Neural progenitor cell (in vitro differentiated cells): ENCODE results near the gene HBZ. TPM values are rescaled to one million over a fixed set of nuclear protein-coding genes. Genes with fewer than 3 reads are reported as not detected.
"Not testable (repeated sequence)": the region's sequence is repeated elsewhere in the genome, so short reads cannot be mapped to it uniquely, and the experiment has no call there.

ENCODE experiments used
- DNase-seq: peaks from one replicate; pipeline ENCODE4 v3.0.0-alpha.2; 2016; ENCODE audit warnings: low spot score
- H2AFZ ChIP-seq: fragments of 200-600 bp; sonication (generic); replicated peaks from 2 replicates; pipeline ENCODE4 v1.6.1; 2016; ENCODE audit warnings: antibody characterized with exemption
- H3F3A ChIP-seq: fragments of 200-600 bp; sonication (generic); 2 replicates; pipeline ENCODE4 v1.6.1; 2016; ENCODE audit warnings: antibody characterized with exemption, low read depth
- H3K27ac ChIP-seq: fragments of 200-600 bp; sonication (generic); 2 replicates; pipeline ENCODE4 v1.5.1; 2016; ENCODE audit warnings: mild to moderate bottlenecking
- H3K27me3 ChIP-seq: fragments of 200-600 bp; sonication (generic); 2 replicates; pipeline ENCODE4 v1.6.1; 2016; ENCODE audit warnings: mild to moderate bottlenecking, moderate library complexity
- H3K36me3 ChIP-seq: fragments of 200-600 bp; sonication (generic); 2 replicates; pipeline ENCODE4 v1.5.1; 2016
- H3K4me1 ChIP-seq: fragments of 200-600 bp; sonication (generic); 2 replicates; pipeline ENCODE4 v1.6.1; 2016; ENCODE audit warnings: mixed run types
- H3K4me2 ChIP-seq: fragments of 200-600 bp; sonication (generic); 2 replicates; pipeline ENCODE4 v1.6.1; 2016
- H3K4me3 ChIP-seq: fragments of 200-600 bp; sonication (generic); 2 replicates; pipeline ENCODE4 v1.5.1; 2016
- H3K79me2 ChIP-seq: fragments of 200-600 bp; sonication (generic); 2 replicates; pipeline ENCODE4 v1.6.1; 2016; ENCODE audit warnings: low read depth
- H3K9ac ChIP-seq: fragments of 200-600 bp; sonication (generic); 2 replicates; pipeline ENCODE4 v1.6.1; 2016
- H3K9me3 ChIP-seq: fragments of 200-600 bp; sonication (generic); 2 replicates; pipeline ENCODE4 v1.5.1; 2016; ENCODE audit warnings: low read depth
- H4K20me1 ChIP-seq: fragments of 200-600 bp; sonication (generic); 2 replicates; pipeline ENCODE4 v1.6.1; 2016; ENCODE audit warnings: low read depth
- H3K27ac Mint-ChIP-seq: 3 replicates; pipeline ENCODE4 v1.8.0; 2021; ENCODE audit warnings: mixed read lengths
- H3K27me3 Mint-ChIP-seq: 2 replicates; pipeline ENCODE4 v1.8.0; 2022; ENCODE audit warnings: low read depth, mild to moderate bottlenecking, inconsistent platforms, moderate library complexity, mixed read lengths; ENCODE audit not compliant: insufficient read depth
- H3K36me3 Mint-ChIP-seq: 3 replicates; pipeline ENCODE4 v1.8.0; 2021; ENCODE audit warnings: mixed read lengths
- H3K4me1 Mint-ChIP-seq: 3 replicates; pipeline ENCODE4 v1.8.0; 2021; ENCODE audit warnings: mixed read lengths
- H3K4me3 Mint-ChIP-seq: 3 replicates; pipeline ENCODE4 v1.8.0; 2021; ENCODE audit warnings: mild to moderate bottlenecking, moderate library complexity, mixed read lengths
- H3K9me3 Mint-ChIP-seq: 3 replicates; pipeline ENCODE4 v1.8.0; 2020; ENCODE audit warnings: mixed read lengths
- EZH2 ChIP-seq: fragments of 200-600 bp; sonication (generic); IDR thresholded peaks from 2 replicates; pipeline ENCODE4 v1.6.1; 2017; ENCODE audit warnings: antibody characterized with exemption, mild to moderate bottlenecking, moderate library complexity
- EZH2phosphoT487 ChIP-seq: fragments of 200-600 bp; sonication (generic); IDR thresholded peaks from 2 replicates; pipeline ENCODE4 v1.6.1; 2017; ENCODE audit warnings: antibody characterized with exemption
- total RNA-seq: library from RNA; depleted of rRNA; stranded (reverse); fragments of >200 nt; gene quantifications from 2 replicates; pipeline ENCODE4 v1.2.3, GENCODE V29; 2015; ENCODE audit warnings: low replicate concordance
- TF ChIP-seq, protein P1 (sequence below): fragments of 200-600 bp; sonication (generic); IDR thresholded peaks from 2 replicates; pipeline ENCODE4 v1.5.1; 2017; ENCODE audit warnings: antibody characterized with exemption, mild to moderate bottlenecking

HBZ gene
- total RNA-seq, 1 donor from 2014 or later = not detected

DNA sequence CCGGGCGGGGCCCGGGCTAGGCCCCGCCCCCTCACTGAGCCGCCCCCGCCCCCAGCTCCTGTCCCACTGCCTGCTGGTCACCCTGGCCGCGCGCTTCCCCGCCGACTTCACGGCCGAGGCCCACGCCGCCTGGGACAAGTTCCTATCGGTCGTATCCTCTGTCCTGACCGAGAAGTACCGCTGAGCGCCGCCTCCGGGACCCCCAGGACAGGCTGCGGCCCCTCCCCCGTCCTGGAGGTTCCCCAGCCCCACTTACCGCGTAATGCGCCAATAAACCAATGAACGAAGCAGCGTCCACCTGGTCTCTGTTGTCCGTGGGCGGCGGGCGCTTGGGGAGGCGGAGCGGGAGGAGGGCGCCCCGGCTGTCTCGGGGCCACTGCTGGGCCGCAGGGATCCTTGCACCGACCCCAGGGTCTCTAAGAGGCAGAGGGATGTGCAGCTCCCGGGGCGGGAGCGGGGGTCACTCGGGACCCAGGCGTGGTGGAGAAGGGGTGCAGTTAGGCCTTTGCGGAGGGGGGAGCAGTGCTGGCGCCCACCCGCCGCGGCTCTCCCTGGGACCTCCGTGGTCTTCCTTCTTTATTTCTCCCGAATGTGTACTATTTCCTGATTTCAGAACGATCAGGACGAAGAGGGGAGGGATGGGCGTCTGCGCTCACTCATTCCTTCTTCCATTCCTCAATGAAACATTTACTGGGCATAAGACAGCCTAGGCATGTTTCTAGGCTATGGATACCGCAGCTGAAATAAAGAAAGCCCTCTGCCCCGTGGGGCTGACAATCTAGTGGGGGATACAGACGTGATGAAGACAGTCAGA, 2.0 kb downstream of the HBZ start:
- H3K27ac Mint-ChIP-seq = peak overlapping the region; percentile 48
- H3K9ac ChIP-seq = no peak overlapping the region
- TF ChIP-seq, protein P1, sequence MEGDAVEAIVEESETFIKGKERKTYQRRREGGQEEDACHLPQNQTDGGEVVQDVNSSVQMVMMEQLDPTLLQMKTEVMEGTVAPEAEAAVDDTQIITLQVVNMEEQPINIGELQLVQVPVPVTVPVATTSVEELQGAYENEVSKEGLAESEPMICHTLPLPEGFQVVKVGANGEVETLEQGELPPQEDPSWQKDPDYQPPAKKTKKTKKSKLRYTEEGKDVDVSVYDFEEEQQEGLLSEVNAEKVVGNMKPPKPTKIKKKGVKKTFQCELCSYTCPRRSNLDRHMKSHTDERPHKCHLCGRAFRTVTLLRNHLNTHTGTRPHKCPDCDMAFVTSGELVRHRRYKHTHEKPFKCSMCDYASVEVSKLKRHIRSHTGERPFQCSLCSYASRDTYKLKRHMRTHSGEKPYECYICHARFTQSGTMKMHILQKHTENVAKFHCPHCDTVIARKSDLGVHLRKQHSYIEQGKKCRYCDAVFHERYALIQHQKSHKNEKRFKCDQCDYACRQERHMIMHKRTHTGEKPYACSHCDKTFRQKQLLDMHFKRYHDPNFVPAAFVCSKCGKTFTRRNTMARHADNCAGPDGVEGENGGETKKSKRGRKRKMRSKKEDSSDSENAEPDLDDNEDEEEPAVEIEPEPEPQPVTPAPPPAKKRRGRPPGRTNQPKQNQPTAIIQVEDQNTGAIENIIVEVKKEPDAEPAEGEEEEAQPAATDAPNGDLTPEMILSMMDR = no peak
- peak; percentile 78 for TF ChIP-seq EZH2
- TF ChIP-seq EZH2phosphoT487 = peak; percentile 66

DNA sequence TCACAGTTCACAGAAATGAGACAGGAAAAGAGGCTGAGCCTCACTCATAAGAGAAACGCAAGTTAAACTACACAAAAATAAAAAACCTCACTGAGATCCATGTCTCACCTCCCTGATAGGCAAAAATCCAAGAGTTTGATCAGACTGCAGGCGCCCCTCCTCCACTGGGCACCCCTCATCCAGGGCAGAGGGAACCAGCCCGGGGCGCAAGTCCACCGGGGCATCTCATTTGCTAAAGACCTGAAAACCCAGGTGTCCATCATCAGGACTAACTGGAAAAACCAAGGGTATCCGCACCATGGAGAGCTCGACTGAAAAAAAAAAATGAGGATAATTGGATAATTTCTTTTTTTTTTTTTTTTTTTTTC, 2.6 kb downstream of the HBZ start:
- peaks cover 6% of the 10 kb centered on the region for H3K9me3 Mint-ChIP-seq
- H3K4me1 Mint-ChIP-seq = peaks cover 6% of the 10 kb centered on the region
- no peak overlapping the region for H3K27ac ChIP-seq
- peaks cover 11% of the 10 kb centered on the region for H3F3A ChIP-seq
- H3K4me3 ChIP-seq = peak overlapping the region; percentile 57
- no peak overlapping the region for H3K27ac Mint-ChIP-seq
- no peak for DNase-seq
- peaks cover 2% of the 10 kb centered on the region for H3K36me3 Mint-ChIP-seq
- H3K4me2 ChIP-seq = peak overlapping the region; percentile 90
- no peak overlapping the region for H2AFZ ChIP-seq
- H3K27me3 Mint-ChIP-seq = peaks cover 54% of the 10 kb centered on the region
- H3K36me3 ChIP-seq = no peaks in the 10 kb centered on the region
- H4K20me1 ChIP-seq = no peaks in the 10 kb centered on the region
- H3K4me1 ChIP-seq = peaks cover 7% of the 10 kb centered on the region
- TF ChIP-seq EZH2 = peak; percentile 21
- TF ChIP-seq EZH2phosphoT487 = no peak
- TF ChIP-seq, protein P1 = no peak
- no peaks in the 10 kb centered on the region for H3K79me2 ChIP-seq
- peaks cover 89% of the 10 kb centered on the region for H3K27me3 ChIP-seq
- no peaks in the 10 kb centered on the region for H3K9me3 ChIP-seq
- peak overlapping the region; percentile 86 for H3K4me3 Mint-ChIP-seq
- no peak overlapping the region for H3K9ac ChIP-seq

More for the DNA sequence above, 2.0 kb downstream of the HBZ start:
- Mint-ChIP-seq H3K36me3 (peaks cover 2% of the 10 kb centered on the region), H3K4me1 (peaks cover 7% of the 10 kb centered on the region), H3K27me3 (peaks cover 55% of the 10 kb centered on the region), H3K4me3 (peak overlapping the region; percentile 86), H3K9me3 (peaks cover 6% of the 10 kb centered on the region)
- peaks cover 91% of the 10 kb centered on the region for H3K27me3 ChIP-seq
- peak; percentile 71 for DNase-seq
- H3K4me2 ChIP-seq = peak overlapping the region; percentile 90
- no peaks in the 10 kb centered on the region for H3K36me3 ChIP-seq
- peaks cover 11% of the 10 kb centered on the region for H3F3A ChIP-seq
- peaks cover 7% of the 10 kb centered on the region for H3K4me1 ChIP-seq
- H2AFZ ChIP-seq = peak overlapping the region; percentile 94
- no peaks in the 10 kb centered on the region for H3K9me3 ChIP-seq
- no peaks in the 10 kb centered on the region for H3K79me2 ChIP-seq
- H4K20me1 ChIP-seq = no peaks in the 10 kb centered on the region
- H3K4me3 ChIP-seq = peak overlapping the region; percentile 57
- H3K27ac ChIP-seq = no peak overlapping the region

DNA sequence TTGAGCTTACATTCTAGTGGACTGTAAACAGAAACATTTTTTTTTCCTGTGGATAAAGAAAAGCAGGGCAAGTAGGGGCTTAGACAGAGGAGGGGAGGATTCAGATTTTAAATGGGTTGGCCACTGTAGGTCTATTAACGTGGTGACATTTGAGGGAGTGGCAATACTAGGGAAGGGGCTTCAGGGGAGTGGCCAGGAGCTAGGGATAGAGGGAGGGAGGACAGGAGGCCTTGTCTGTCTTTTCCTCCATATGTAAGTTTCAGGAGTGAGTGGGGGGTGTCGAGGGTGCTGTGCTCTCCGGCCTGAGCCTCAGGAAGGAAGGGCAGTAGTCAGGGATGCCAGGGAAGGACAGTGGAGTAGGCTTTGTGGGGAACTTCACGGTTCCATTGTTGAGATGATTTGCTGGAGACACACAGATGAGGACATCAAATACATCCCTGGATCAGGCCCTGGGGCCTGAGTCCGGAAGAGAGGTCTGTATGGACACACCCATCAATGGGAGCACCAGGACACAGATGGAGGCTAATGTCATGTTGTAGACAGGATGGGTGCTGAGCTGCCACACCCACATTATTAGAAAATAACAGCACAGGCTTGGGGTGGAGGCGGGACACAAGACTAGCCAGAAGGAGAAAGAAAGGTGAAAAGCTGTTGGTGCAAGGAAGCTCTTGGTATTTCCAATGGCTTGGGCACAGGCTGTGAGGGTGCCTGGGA, 6.8 kb downstream of the HBZ start:
- DNase-seq = no peak
- Histone ChIP-seq H3K9me3 (no peaks in the 10 kb centered on the region), H3K4me2 (no peak overlapping the region), H3K27me3 (peaks cover 85% of the 10 kb centered on the region), H3K4me3 (no peak overlapping the region), H3K4me1 (peaks cover 7% of the 10 kb centered on the region), H2AFZ (no peak overlapping the region), H3F3A (peaks cover 5% of the 10 kb centered on the region), H3K9ac (no peak overlapping the region), H4K20me1 (no peaks in the 10 kb centered on the region), H3K79me2 (no peaks in the 10 kb centered on the region), H3K36me3 (no peaks in the 10 kb centered on the region), H3K27ac (no peak overlapping the region)
- Mint-ChIP-seq H3K4me1 (peaks cover 6% of the 10 kb centered on the region), H3K9me3 (peaks cover 6% of the 10 kb centered on the region), H3K27ac (no peak overlapping the region), H3K4me3 (no peak overlapping the region), H3K27me3 (peaks cover 51% of the 10 kb centered on the region), H3K36me3 (peaks cover 2% of the 10 kb centered on the region)
- TF ChIP-seq EZH2phosphoT487 (no peak), EZH2 (no peak)
- TF ChIP-seq, protein P1 = no peak

DNA sequence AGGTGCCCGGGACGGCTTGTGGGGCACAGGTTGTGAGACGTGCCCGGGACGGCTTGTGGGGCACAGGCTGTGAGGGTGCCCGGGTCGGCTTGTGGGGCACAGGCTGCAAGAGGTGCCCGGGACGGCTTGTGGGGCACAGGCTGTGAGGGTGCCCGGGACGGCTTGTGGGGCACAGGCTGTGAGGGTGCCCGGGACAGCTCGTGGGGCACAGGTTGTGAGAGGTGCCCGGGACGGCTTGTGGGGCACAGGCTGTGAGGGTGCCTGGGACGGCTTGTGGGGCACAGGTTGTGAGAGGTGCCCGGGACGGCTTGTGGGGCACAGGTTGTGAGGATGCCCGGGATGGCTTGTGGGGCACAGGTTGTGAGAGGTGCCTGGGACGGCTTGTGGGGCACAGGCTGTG, 7.8 kb downstream of the HBZ start:
- H3K36me3 ChIP-seq, H3F3A ChIP-seq, H3K4me2 ChIP-seq, H3K4me1 ChIP-seq, DNase-seq, H3K9me3 Mint-ChIP-seq, H3K27ac Mint-ChIP-seq, H3K9ac ChIP-seq, H3K4me3 ChIP-seq, H3K4me3 Mint-ChIP-seq, H3K27ac ChIP-seq, H3K36me3 Mint-ChIP-seq, H4K20me1 ChIP-seq, H3K79me2 ChIP-seq, H2AFZ ChIP-seq, H3K9me3 ChIP-seq, H3K4me1 Mint-ChIP-seq: not testable (repeated sequence)
- H3K27me3 Mint-ChIP-seq = peaks cover 49% of the 10 kb centered on the region
- peaks cover 80% of the 10 kb centered on the region for H3K27me3 ChIP-seq
